GM18499 (cell line): ENCODE measurements around the gene FGFR1OP2.
"Not testable (repeated sequence)": the region's sequence is repeated elsewhere in the genome, so short reads cannot be mapped to it uniquely, and the experiment has no call there.

Experiments
- ATAC-seq: cut with Tn5 transposase; IDR thresholded peaks from one replicate; pipeline ENCODE4 v1.9.1; 2021; ENCODE audit warnings: moderate number of reproducible peaks; ENCODE audit not compliant: insufficient read depth, unreplicated experiment

The FGFR1OP2 gene

GRCh38 chr12:26937863-26938700 is at the start of gene FGFR1OP2, which contains the start of gene INTS13:
Gene FGFR1OP2 (plus strand): TSS chr12:26938470. CDS start chr12:26954159, 15,689 bp downstream.
Gene INTS13 (minus strand): TSS chr12:26937981. CDS start chr12:26936803, 1,178 bp downstream.
- peak; percentile 53 for ATAC-seq

GRCh38 chr12:26890784-26891183 is 47.5 kb upstream of the FGFR1OP2 start:
- ATAC-seq = no peak

- ATAC-seq = no peak
Measured at GRCh38 chr12:26891704-26892103, 46.6 kb upstream of the FGFR1OP2 start.

- no peak for ATAC-seq
Measured at GRCh38 chr12:26895672-26896071, 42.6 kb upstream of the FGFR1OP2 start.

- no peak for ATAC-seq
Measured at GRCh38 chr12:26896913-26897312, 41.4 kb upstream of the FGFR1OP2 start.

- ATAC-seq = not testable (repeated sequence)
Measured at GRCh38 chr12:26903396-26903795, 34.9 kb upstream of the FGFR1OP2 start.

GRCh38 chr12:26906024-26906423 is 32.2 kb upstream of the FGFR1OP2 start:
- no peak for ATAC-seq

- ATAC-seq = no peak
Measured at GRCh38 chr12:26906704-26907103, 31.6 kb upstream of the FGFR1OP2 start.

- ATAC-seq = no peak
Measured at GRCh38 chr12:26918321-26919215, 19.7 kb upstream of the FGFR1OP2 start.

GRCh38 chr12:26919216-26919555 is 19.1 kb upstream of the FGFR1OP2 start:
- ATAC-seq = no peak

- ATAC-seq = no peak
Measured at GRCh38 chr12:26921886-26922285, 16.4 kb upstream of the FGFR1OP2 start.

GRCh38 chr12:26928661-26929060 is 9.6 kb upstream of the FGFR1OP2 start:
- no peak for ATAC-seq

- ATAC-seq = no peak
Measured at GRCh38 chr12:26929590-26929989, 8.7 kb upstream of the FGFR1OP2 start.

- no peak for ATAC-seq
Measured at GRCh38 chr12:26935636-26936378, 2.5 kb upstream of the FGFR1OP2 start.

- ATAC-seq = no peak
Measured at GRCh38 chr12:26936559-26937442, 1.5 kb upstream of the FGFR1OP2 start.

GRCh38 chr12:26937443-26937862 is 817 bp upstream of the FGFR1OP2 start:
- no peak for ATAC-seq

GRCh38 chr12:26938701-26939062 is 412 bp downstream of the FGFR1OP2 start:
- ATAC-seq = no peak

- ATAC-seq = no peak
Measured at GRCh38 chr12:26939192-26939832, 1.0 kb downstream of the FGFR1OP2 start.

- no peak for ATAC-seq
Measured at GRCh38 chr12:26939953-26940352, 1.7 kb downstream of the FGFR1OP2 start.
